ENCODE results near the gene CHTOP. TPM values are rescaled to one million over a fixed set of nuclear protein-coding genes. Genes with fewer than 3 reads are reported as not detected.

Gene CHTOP
- total and polyA plus RNA-seq, 3 donors from 2014 or later: 86.1 to 101 (median 87.8) TPM

GRCh38 chr1:153673511-153673910, 39.6 kb downstream of the CHTOP start:
- Histone ChIP-seq H3K4me1 (peaks cover 15% of the 10 kb centered on the region), H3K9me3 (no peaks in the 10 kb centered on the region), H3K27ac (no peak overlapping the region), H3K4me3 (no peak overlapping the region), H3K36me3 (ENCODE audit: low read depth, missing control alignments) (no peaks in the 10 kb centered on the region), H3K27me3 (no peaks in the 10 kb centered on the region)
- TF ChIP-seq CTCF (IDR thresholded peaks at IDR 0.05): no peak
- no peak for TF ChIP-seq POLR2A (IDR thresholded peaks at IDR 0.05)
- intact Hi-C loops (cut with DNase I; ENCODE audit: low total_unique reads): no loop called here
- DNase-seq: no peak
- WGBS, 2 donors: 97 to 100% methylated on average over 2 of the region's 2 CpGs

- peak; percentile 68 for DNase-seq
- 1 to 2% methylated on average over 29 of the region's 29 CpGs for WGBS, 2 donors
- no peaks in the 10 kb centered on the region for H3K27me3 ChIP-seq
Observed at GRCh38 chr1:153677718-153678518, 44.1 kb downstream of the CHTOP start.

GRCh38 chr1:153678519-153679336, 44.9 kb downstream of the CHTOP start, which contains the start of gene NPR1:
Gene NPR1, plus strand, starts transcription at chr1:153678688. Its CDS starts 421 bp downstream, at chr1:153679109.
- intact Hi-C loops (cut with DNase I; ENCODE audit: low total_unique reads): loop anchor here (5.0 kb wide), 1 partner anchor 94 kb away; no protein-coding TSS in a partner anchor

More at GRCh38 chr1:153677718-153678518, 44.1 kb downstream of the CHTOP start:
- peak overlapping the region; percentile 38 to 49 for H3K4me3 ChIP-seq
- no peaks in the 10 kb centered on the region for H3K36me3 ChIP-seq (ENCODE audit: low read depth, missing control alignments)
- TF ChIP-seq CTCF (IDR thresholded peaks at IDR 0.05): peak; percentile 62 to 85 (median 82)
- no peak for TF ChIP-seq POLR2A (IDR thresholded peaks at IDR 0.05)
- peaks cover 15% of the 10 kb centered on the region for H3K4me1 ChIP-seq
- no peaks in the 10 kb centered on the region for H3K9me3 ChIP-seq
- intact Hi-C loops (cut with DNase I; ENCODE audit: low total_unique reads): loop anchor here (5.0 kb wide), 1 partner anchor 94 kb away; no protein-coding TSS in a partner anchor
- no peak overlapping the region for H3K27ac ChIP-seq

More at GRCh38 chr1:153678519-153679336, 44.9 kb downstream of the CHTOP start, which contains the start of gene NPR1:
- Histone ChIP-seq H3K4me3 (peak within 1 kb of the TSS; percentile 38 to 49), H3K9me3 (no peaks in the 10 kb centered on the region), H3K27ac (peak within 1 kb of the TSS in 1 of 2 donors; percentile 59), H3K27me3 (no peaks in the 10 kb centered on the region), H3K36me3 (ENCODE audit: low read depth, missing control alignments) (no peaks in the 10 kb centered on the region), H3K4me1 (peaks cover 15% of the 10 kb centered on the region)
- WGBS, 2 donors: 0% methylated on average over 39 to 53 of the region's 78 CpGs
- TF ChIP-seq CTCF (IDR thresholded peaks at IDR 0.05) (no peak), POLR2A (IDR thresholded peaks at IDR 0.05) (no peak)
- DNase-seq: peak; percentile 69
